HCT116 (cell line): ENCODE results near the gene FADS6. TPM values are rescaled to one million over a fixed set of nuclear protein-coding genes. Genes with fewer than 3 reads are reported as not detected.

Experiments used
- ATAC-seq: fragments of 200-7000 bp; cut with Tn5 transposase; 2 replicates; pipeline ENCODE4 v1.9.1; 2020; ENCODE audit warnings: mild to moderate bottlenecking, moderate library complexity
- BruUV-seq: library from RNA; stranded (reverse); fragments of 400-500 nt; replicated peaks from 2 replicates; lab custom pipeline; 2021; lab: Mats Ljungman, UMichigan
- CTCF ChIA-PET: fragments of 300-600 bp; sonication (Branson Sonifier 250); formaldehyde crosslinking; loops from one replicate; lab custom pipeline; 2021; ENCODE audit warnings: antibody characterized with exemption; lab: Charles Lee
- POLR2A ChIA-PET: fragments of 300-600, 350-600 bp; sonication (Branson Sonifier 250); formaldehyde crosslinking; loops from one replicate; lab custom pipeline; 2021; ENCODE audit warnings: antibody characterized with exemption; lab: Charles Lee
- RAD21 ChIA-PET, 2 experiments: fragments of 300-600 bp; sonication (Branson Sonifier 250); formaldehyde crosslinking; loops; one replicate each; lab custom pipeline; 2023; ENCODE audit warnings: low total read pairs in 2 of 2; ENCODE audit not compliant: uncharacterized antibody in 2 of 2, unreplicated experiment in 2 of 2, low non-redundant PET in 1 of 2; lab: Charles Lee
- DNase-seq: peaks from one replicate; pipeline ENCODE4 v3.0.0-alpha.2; 2010; ENCODE audit warnings: low read depth, low spot score
- H2AFZ ChIP-seq: fragments of 200-600 bp; shearing (Covaris generic), sonication (generic); 2 replicates; pipeline ENCODE4 v1.6.1; 2017; ENCODE audit warnings: low read depth, mixed run types, mixed read lengths, antibody characterized with exemption, low read length; ENCODE audit not compliant: poor library complexity, severe bottlenecking
- H3K27ac ChIP-seq: 2 replicates; pipeline ENCODE4 v1.5.1; 2012; ENCODE audit warnings: low read depth, low read length
- H3K27me3 ChIP-seq: fragments of 200-600 bp; sonication (generic); 2 replicates; pipeline ENCODE4 v1.6.1; 2016; ENCODE audit warnings: mixed run types, low read length, mixed read lengths; ENCODE audit not compliant: insufficient read depth
- H3K36me3 ChIP-seq, 2 experiments: fragments of 200-500 bp in 1 of 2; fragments of 200-600 bp in 1 of 2; sonication (Bioruptor generic) in 1 of 2; sonication (generic) in 1 of 2; 2 replicates each; pipeline versions ENCODE4 v1.5.1 to v1.6.1; 2014 to 2016; ENCODE audit warnings: low read length in 2 of 2, inconsistent platforms in 1 of 2, mixed read lengths in 1 of 2, mixed run types in 1 of 2; ENCODE audit not compliant: insufficient read depth in 2 of 2, control insufficient read depth in 1 of 2
- H3K4me1 ChIP-seq, 2 experiments: fragments of 200-600 bp in 1 of 2; sonication (generic) in 1 of 2; 2 replicates each; pipeline versions ENCODE4 v1.5.1 to v1.6.1; 2012 to 2017; ENCODE audit warnings: low read length in 2 of 2, inconsistent platforms in 1 of 2, mild to moderate bottlenecking in 1 of 2, mixed read lengths in 1 of 2, mixed run types in 1 of 2, moderate library complexity in 1 of 2; ENCODE audit not compliant: insufficient read depth in 2 of 2, control insufficient read depth in 1 of 2
- H3K4me2 ChIP-seq: fragments of 200-600 bp; sonication (generic); 2 replicates; pipeline ENCODE4 v1.6.1; 2017; ENCODE audit warnings: mixed run types, low read length, mixed read lengths
- H3K4me3 ChIP-seq, 2 experiments: fragments of 200-600 bp in 1 of 2; sonication (generic) in 1 of 2; replicated peaks in 1 of 2; 2 replicates each; pipeline ENCODE4 v1.5.1; 2011 to 2016; ENCODE audit warnings: low read length in 2 of 2, control low read depth in 1 of 2, low read depth in 1 of 2, mild to moderate bottlenecking in 1 of 2, mixed read lengths in 1 of 2, mixed run types in 1 of 2
- H3K79me2 ChIP-seq: fragments of 200-600 bp; sonication (generic); 2 replicates; pipeline ENCODE4 v1.6.1; 2017; ENCODE audit warnings: mild to moderate bottlenecking, mixed run types, low read length, moderate library complexity, mixed read lengths; ENCODE audit not compliant: insufficient read depth
- H3K9ac ChIP-seq: fragments of 200-600 bp; sonication (generic); 2 replicates; pipeline ENCODE4 v1.6.1; 2016; ENCODE audit warnings: low read length, mixed read lengths
- H3K9me2 ChIP-seq: fragments of 200-600 bp; sonication (generic), shearing (Covaris generic); 2 replicates; pipeline ENCODE4 v1.6.1; 2017; ENCODE audit warnings: mixed run types, mild to moderate bottlenecking, moderate library complexity; ENCODE audit not compliant: insufficient read depth
- H3K9me3 ChIP-seq, 2 experiments: fragments of 200-500 bp in 1 of 2; fragments of 200-600 bp in 1 of 2; sonication (Bioruptor generic) in 1 of 2; sonication (generic) in 1 of 2; 2 replicates each; pipeline ENCODE4 v1.6.1; 2014 to 2017; ENCODE audit warnings: low read length in 2 of 2, mixed read lengths in 2 of 2, inconsistent platforms in 1 of 2, low read depth in 1 of 2, mild to moderate bottlenecking in 1 of 2, mixed run types in 1 of 2, moderate library complexity in 1 of 2; ENCODE audit not compliant: control insufficient read depth in 1 of 2, insufficient read depth in 1 of 2
- H4K20me1 ChIP-seq: fragments of 200-600 bp; sonication (generic), shearing (Covaris generic); 2 replicates; pipeline ENCODE4 v1.6.1; 2017; ENCODE audit warnings: mixed run types, mild to moderate bottlenecking, moderate library complexity; ENCODE audit not compliant: insufficient read depth
- EZH2phosphoT487 ChIP-seq: fragments of 200-600 bp; IDR thresholded peaks from 2 replicates; pipeline ENCODE4 v1.6.1; 2018; ENCODE audit warnings: antibody characterized with exemption, borderline replicate concordance
- POLR2A ChIP-seq: IDR thresholded peaks from 2 replicates; pipeline ENCODE4 v1.7.0; 2011; ENCODE audit warnings: borderline replicate concordance; ENCODE audit not compliant: insufficient read depth, insufficient read length; ENCODE audit errors: extremely low read depth
- RAD21 ChIP-seq: IDR thresholded peaks from 2 replicates; pipeline ENCODE4 v1.6.1; 2012; ENCODE audit warnings: low read depth, mild to moderate bottlenecking
- ZFX ChIP-seq: fragments of 450-650 bp; IDR thresholded peaks from 2 replicates; pipeline ENCODE4 v1.6.1; 2017
- intact Hi-C: fragments of 100-400 bp; cut with micrococcal nuclease; formaldehyde crosslinking; loops from 2 replicates; pipeline ENCODE4 v1.10.0; 2022
- total RNA-seq: library from RNA; stranded (reverse); gene quantifications from one replicate; pipeline ENCODE4 v1.2.1, GENCODE V29; 2021; ENCODE audit not compliant: unreplicated experiment
- TF ChIP-seq, protein P1 (sequence below): IDR thresholded peaks from 2 replicates; pipeline ENCODE4 v1.6.1; 2012; ENCODE audit warnings: low read depth

Gene FADS6
- total RNA-seq, 1 experiment from 2014 or later: not detected

GRCh38 chr17:74920306-74920620 is 26.8 kb upstream of the FADS6 start:
- H4K20me1 ChIP-seq: no peaks in the 10 kb centered on the region
- H3K9me3 ChIP-seq: no peaks in the 10 kb centered on the region
- H2AFZ ChIP-seq: no peak overlapping the region
- ATAC-seq (no peak), DNase-seq (no peak)
- CTCF ChIA-PET: interaction anchor here (1.1 kb wide), 1 partner anchor 40 kb away, joined by 3 read pairs; no protein-coding TSS in a partner anchor
- H3K4me1 ChIP-seq: peaks cover 16 to 34% of the 10 kb centered on the region in 2 experiments
- RAD21 ChIA-PET: no interaction called here
- no peak overlapping the region for H3K9ac ChIP-seq
- H3K27ac ChIP-seq: no peak overlapping the region
- H3K79me2 ChIP-seq: no peaks in the 10 kb centered on the region
- intact Hi-C loops: no loop called here
- peaks cover 0 to 2% of the 10 kb centered on the region in 2 experiments; a peak in 1 of 4 replicates for H3K36me3 ChIP-seq
- H3K9me2 ChIP-seq: no peaks in the 10 kb centered on the region
- no peak overlapping the region for H3K4me2 ChIP-seq
- H3K27me3 ChIP-seq: peaks cover 4% of the 10 kb centered on the region; the same call in 1 of the 2 replicates
- POLR2A ChIA-PET: no interaction called here
- no peak overlapping the region for H3K4me3 ChIP-seq
- TF ChIP-seq, protein P1, sequence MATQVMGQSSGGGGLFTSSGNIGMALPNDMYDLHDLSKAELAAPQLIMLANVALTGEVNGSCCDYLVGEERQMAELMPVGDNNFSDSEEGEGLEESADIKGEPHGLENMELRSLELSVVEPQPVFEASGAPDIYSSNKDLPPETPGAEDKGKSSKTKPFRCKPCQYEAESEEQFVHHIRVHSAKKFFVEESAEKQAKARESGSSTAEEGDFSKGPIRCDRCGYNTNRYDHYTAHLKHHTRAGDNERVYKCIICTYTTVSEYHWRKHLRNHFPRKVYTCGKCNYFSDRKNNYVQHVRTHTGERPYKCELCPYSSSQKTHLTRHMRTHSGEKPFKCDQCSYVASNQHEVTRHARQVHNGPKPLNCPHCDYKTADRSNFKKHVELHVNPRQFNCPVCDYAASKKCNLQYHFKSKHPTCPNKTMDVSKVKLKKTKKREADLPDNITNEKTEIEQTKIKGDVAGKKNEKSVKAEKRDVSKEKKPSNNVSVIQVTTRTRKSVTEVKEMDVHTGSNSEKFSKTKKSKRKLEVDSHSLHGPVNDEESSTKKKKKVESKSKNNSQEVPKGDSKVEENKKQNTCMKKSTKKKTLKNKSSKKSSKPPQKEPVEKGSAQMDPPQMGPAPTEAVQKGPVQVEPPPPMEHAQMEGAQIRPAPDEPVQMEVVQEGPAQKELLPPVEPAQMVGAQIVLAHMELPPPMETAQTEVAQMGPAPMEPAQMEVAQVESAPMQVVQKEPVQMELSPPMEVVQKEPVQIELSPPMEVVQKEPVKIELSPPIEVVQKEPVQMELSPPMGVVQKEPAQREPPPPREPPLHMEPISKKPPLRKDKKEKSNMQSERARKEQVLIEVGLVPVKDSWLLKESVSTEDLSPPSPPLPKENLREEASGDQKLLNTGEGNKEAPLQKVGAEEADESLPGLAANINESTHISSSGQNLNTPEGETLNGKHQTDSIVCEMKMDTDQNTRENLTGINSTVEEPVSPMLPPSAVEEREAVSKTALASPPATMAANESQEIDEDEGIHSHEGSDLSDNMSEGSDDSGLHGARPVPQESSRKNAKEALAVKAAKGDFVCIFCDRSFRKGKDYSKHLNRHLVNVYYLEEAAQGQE: no peak
- no peak for TF ChIP-seq POLR2A
- TF ChIP-seq ZFX: no peak
- no peak for TF ChIP-seq EZH2phosphoT487
- no peak for TF ChIP-seq RAD21
- no TSS peak for BruUV-seq
